Lung (tissue), 12 donors: Measurements from ENCODE around the gene BEST1. TPM values are rescaled to one million over a fixed set of nuclear protein-coding genes. Genes with fewer than 3 reads are reported as not detected.

ENCODE experiments used
- ATAC-seq: fragments of 200-7000 bp; cut with Tn5 transposase; one replicate; pipeline ENCODE4 v1.9.1; 2020; ENCODE audit warnings: moderate number of reproducible peaks; ENCODE audit not compliant: insufficient read depth, low FRiP score
- DNase-seq, 3 donors: peaks; one replicate each; pipeline ENCODE4 v3.0.0-alpha.2; 2013 to 2017
- H3K27ac ChIP-seq, 2 donors: one replicate each; pipeline ENCODE4 v1.5.1; 2013; ENCODE audit warnings: mild to moderate bottlenecking in 2 of 2, moderate library complexity in 2 of 2, control low read depth in 1 of 2, inconsistent platforms in 1 of 2, low read depth in 1 of 2, low read length in 1 of 2
- H3K27me3 ChIP-seq, 3 donors: one replicate each; pipeline ENCODE4 v1.5.1; 2013; ENCODE audit warnings: low read length in 2 of 3; ENCODE audit not compliant: control insufficient read depth in 3 of 3, insufficient read depth in 3 of 3
- H3K36me3 ChIP-seq, 4 donors: one replicate each; pipeline ENCODE4 v1.5.1; 2013; ENCODE audit warnings: low read length in 4 of 4, mild to moderate bottlenecking in 1 of 4, moderate library complexity in 1 of 4; ENCODE audit not compliant: control insufficient read depth in 4 of 4, insufficient read depth in 4 of 4
- H3K4me1 ChIP-seq, 5 donors: one replicate each; pipeline ENCODE4 v1.5.1; 2013; ENCODE audit warnings: low read length in 5 of 5, mild to moderate bottlenecking in 2 of 5, moderate library complexity in 1 of 5; ENCODE audit not compliant: control insufficient read depth in 5 of 5, insufficient read depth in 5 of 5
- H3K4me3 ChIP-seq: one replicate; pipeline ENCODE4 v1.5.1; 2013; ENCODE audit warnings: mild to moderate bottlenecking, control low read depth, moderate library complexity
- H3K9ac ChIP-seq, 2 donors: one replicate each; pipeline ENCODE4 v1.5.1; 2013; ENCODE audit warnings: low read length in 2 of 2, control low read depth in 1 of 2; ENCODE audit not compliant: insufficient read depth in 1 of 2
- H3K9me3 ChIP-seq, 4 donors: one replicate each; pipeline ENCODE4 v1.5.1; 2013; ENCODE audit warnings: low read length in 3 of 4, mild to moderate bottlenecking in 1 of 4, moderate library complexity in 1 of 4; ENCODE audit not compliant: control insufficient read depth in 4 of 4, insufficient read depth in 3 of 4
- WGBS, 2 donors: extraction: QIAGEN DNeasy Blood & Tissue Kit; methylation state at CpG; one replicate each; pipeline ENCODE4 v1.1.7; 2013; 5-methylcytosine and 5-hydroxymethylcytosine counted together
- polyA plus RNA-seq, 2 donors: library from polyadenylated mRNA; stranded (reverse); fragments of 200-250 nt; gene quantifications; one replicate each; pipeline ENCODE4 v1.2.1, GENCODE V29; 2013
- total RNA-seq, 2 donors: library from RNA; depleted of rRNA in 1 of 2; stranded (reverse); fragments of >200 nt in 1 of 2; gene quantifications; one replicate each; pipeline ENCODE4 v1.2.1, GENCODE V29; 2014 to 2021
- TF ChIP-seq, protein P1 (sequence below): IDR thresholded peaks from 2 replicates; pipeline ENCODE4 v1.5.1; 2012; ENCODE audit warnings: mild to moderate bottlenecking; ENCODE audit errors: control extremely low read depth, extremely low read depth
- donor health status: control.
- donor health status: control.
- donor health status: Bipolar disorder and iron deficiency.
- donor health status: healthy.
- donor health status: DM: yes; HTN: yes; CAD: no.

BEST1 gene
- total and polyA plus RNA-seq, 4 donors = 4.9 to 27.3 (median 11.3) TPM

GRCh38 chr11:61916737-61917333 lies 33.3 kb upstream of the BEST1 start:
- Histone ChIP-seq H3K9me3 (no peaks in the 10 kb centered on the region), H3K4me1 (peaks cover 0 to 16% (median 9%) of the 10 kb centered on the region in 5 donors), H3K27ac (peak overlapping the region in 1 of 2 donors; percentile 41), H3K4me3 (peak overlapping the region; percentile 49), H3K9ac (no peak overlapping the region), H3K36me3 (no peaks in the 10 kb centered on the region), H3K27me3 (peaks cover 0 to 18% (median 0%) of the 10 kb centered on the region in 3 donors)
- WGBS, 2 donors = 5 to 7% methylated on average over 19 to 32 of the region's 32 CpGs
- no peak for ATAC-seq
- no peak for DNase-seq
- TF ChIP-seq, protein P1, sequence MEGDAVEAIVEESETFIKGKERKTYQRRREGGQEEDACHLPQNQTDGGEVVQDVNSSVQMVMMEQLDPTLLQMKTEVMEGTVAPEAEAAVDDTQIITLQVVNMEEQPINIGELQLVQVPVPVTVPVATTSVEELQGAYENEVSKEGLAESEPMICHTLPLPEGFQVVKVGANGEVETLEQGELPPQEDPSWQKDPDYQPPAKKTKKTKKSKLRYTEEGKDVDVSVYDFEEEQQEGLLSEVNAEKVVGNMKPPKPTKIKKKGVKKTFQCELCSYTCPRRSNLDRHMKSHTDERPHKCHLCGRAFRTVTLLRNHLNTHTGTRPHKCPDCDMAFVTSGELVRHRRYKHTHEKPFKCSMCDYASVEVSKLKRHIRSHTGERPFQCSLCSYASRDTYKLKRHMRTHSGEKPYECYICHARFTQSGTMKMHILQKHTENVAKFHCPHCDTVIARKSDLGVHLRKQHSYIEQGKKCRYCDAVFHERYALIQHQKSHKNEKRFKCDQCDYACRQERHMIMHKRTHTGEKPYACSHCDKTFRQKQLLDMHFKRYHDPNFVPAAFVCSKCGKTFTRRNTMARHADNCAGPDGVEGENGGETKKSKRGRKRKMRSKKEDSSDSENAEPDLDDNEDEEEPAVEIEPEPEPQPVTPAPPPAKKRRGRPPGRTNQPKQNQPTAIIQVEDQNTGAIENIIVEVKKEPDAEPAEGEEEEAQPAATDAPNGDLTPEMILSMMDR = no peak

DNA sequence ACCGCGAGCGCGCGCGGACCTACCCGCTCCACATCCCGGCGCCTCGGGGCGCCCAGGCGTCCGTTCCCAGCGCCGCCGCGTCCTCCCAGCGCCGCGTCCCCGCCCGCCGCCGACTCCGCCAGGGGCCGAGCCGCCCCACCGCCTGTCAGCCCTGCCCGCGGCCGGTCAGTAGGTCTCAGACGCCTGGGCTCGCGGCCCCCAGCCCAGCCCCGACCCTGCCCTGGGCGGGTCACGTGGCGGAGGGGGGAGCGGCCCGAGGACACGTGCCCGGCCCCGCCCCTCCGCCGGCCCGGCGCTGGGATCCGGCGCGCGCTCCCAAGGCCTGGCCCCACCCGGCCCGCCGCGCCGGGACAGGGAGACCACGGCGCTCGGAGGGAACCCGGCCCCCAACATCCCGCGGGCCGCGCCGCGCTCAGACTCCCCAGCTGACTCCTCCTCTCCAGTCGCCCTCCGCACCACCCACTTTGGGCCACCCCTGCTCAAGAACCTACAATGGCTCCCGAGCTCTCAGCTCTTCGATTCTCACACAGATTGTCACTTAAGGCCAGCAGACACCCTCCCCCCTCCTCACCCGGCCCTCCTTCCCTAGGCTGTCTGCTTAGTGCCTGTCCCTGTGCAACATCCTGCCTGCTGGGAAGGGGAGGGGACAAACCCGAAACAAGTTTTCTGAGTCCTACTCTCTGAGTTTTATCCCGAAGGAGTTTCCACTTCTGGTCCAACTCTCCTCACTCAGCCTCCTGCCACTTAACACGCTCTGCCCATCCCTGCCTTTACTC lies 32.6 kb upstream of the BEST1 start, which contains the start of gene RAB3IL1:
TSS of gene RAB3IL1 (minus strand) at position 233 of the 776 bp plus-strand sequence. CDS start at position 34, 199 bp downstream.
- Histone ChIP-seq H3K27ac (peak within 1 kb of the TSS; percentile 41 to 67), H3K9ac (peak within 1 kb of the TSS in 1 of 2 donors; percentile 59), H3K36me3 (no peaks in the 10 kb centered on the region), H3K27me3 (peaks cover 0 to 18% (median 0%) of the 10 kb centered on the region in 3 donors), H3K4me1 (peaks cover under 1 to 17% (median 9%) of the 10 kb centered on the region in 5 donors), H3K9me3 (no peaks in the 10 kb centered on the region), H3K4me3 (peak within 1 kb of the TSS; percentile 49)
- peak; percentile 66 to 78 (median 68) for DNase-seq
- peak; percentile 80 for ATAC-seq
- 2 to 10% methylated on average over 16 to 74 of the region's 74 CpGs for WGBS, 2 donors
- TF ChIP-seq, protein P1 = no peak

DNA sequence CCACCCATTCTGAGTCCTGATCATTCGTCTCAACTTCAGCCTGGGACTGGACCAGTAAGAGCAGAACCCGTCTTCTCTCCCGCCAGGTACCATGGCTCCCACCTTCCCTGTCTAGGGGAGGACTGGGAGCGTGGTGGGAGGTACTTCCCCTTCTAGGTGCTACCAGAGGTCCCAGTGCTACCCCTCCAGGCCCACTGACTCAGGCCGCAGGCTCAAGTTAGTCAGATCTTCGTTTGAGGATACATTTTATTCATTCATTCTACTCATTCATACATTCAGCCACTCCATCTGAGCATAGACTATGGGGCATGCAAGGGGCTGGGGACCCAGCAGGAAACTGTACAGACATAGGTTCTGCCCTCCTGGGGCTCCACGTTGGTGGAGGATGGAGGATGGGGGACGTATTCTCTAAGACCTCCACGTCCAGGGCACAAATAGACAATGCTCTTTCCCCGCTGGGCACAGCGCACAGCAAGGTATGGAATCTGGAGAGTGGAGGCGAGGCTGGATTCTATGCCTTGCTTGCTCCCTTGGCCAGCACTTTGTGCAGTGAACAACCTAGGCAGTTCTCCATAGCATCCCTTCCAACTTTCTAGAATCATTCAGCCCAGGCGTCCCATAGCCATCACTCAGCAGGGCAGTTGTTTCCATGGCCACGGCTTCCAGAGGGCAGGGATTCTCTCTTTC lies 31.8 kb upstream of the BEST1 start:
- Histone ChIP-seq H3K4me3 (no peak overlapping the region), H3K36me3 (no peaks in the 10 kb centered on the region), H3K4me1 (peaks cover 5 to 26% (median 14%) of the 10 kb centered on the region in 5 donors), H3K27ac (peak overlapping the region; percentile 4 to 41), H3K27me3 (peaks cover 0 to 18% (median 0%) of the 10 kb centered on the region in 3 donors), H3K9ac (peak overlapping the region in 1 of 2 donors; percentile 59), H3K9me3 (no peaks in the 10 kb centered on the region)
- ATAC-seq (no peak), DNase-seq (no peak)
- 77 to 81% methylated on average over 14 of the region's 14 CpGs for WGBS, 2 donors
- TF ChIP-seq, protein P1 = no peak
